Left hindlimb (tissue), 1 donor: ENCODE measurements around the gene SGSH.
"Not testable (repeated sequence)": the region's sequence is repeated elsewhere in the genome, so short reads cannot be mapped to it uniquely, and the experiment has no call there.

Source experiments
- DNase-seq: peaks from one replicate; pipeline ENCODE4 v3.0.0-alpha.2; 2018

SGSH gene

DNA sequence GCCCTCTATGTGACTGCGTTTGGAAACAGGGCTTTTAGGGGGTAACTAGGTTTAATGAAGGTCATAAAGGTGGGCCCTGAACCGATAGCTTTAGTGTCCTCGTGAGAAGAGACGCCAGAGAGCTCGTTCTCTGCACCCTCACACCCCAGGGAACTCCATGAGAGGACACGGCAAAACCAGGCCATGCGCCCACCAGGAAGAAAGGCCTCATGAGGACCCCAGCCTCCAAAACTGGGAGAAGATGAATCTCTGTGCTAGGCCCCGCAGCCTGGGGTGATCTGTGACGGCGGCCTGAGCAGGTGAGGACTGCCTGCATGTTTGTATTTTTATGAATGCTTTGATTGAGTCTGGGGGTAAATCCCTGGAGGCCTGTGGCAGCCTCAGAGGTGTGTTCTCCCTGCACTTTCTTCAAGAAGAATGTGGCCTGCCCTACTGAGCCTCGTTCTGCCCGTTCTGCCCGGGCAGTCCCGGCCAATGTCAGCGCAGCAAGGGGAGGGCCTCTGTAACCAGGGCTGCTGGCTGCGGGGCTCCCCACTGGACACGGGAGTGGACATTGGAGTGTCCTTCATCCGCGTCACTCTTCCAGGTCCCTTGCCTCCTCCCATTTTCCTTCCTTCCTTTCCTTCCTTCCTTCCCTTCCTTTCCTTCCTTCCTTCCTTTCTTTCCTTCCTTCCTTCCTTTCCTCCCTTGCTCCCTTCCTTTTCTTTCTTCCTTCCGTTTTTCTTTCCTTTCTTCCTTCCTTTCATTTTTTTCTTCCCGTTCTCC, 33.7 kb upstream of the SGSH start:
- DNase-seq, result no peak

DNA sequence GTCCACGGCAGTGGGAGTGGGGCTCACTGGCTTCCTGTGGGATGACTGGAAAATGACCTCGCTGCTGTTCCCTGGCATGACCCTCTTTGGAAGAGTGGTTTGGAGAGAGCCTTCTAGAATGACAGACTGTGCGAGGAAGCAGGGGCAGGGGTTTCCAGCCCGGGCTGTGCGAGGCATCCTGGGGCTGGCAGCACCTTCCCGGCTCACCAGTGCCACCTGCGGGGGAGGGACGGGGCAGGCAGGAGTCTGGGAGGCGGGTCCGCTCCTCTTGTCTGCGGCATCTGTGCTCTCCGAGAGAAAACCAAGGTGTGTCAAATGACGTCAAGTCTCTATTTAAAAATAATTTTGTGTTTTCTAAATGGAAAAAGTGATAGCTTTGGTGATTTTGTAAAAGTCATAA, 32.7 kb upstream of the SGSH start:
- no peak for DNase-seq

DNA sequence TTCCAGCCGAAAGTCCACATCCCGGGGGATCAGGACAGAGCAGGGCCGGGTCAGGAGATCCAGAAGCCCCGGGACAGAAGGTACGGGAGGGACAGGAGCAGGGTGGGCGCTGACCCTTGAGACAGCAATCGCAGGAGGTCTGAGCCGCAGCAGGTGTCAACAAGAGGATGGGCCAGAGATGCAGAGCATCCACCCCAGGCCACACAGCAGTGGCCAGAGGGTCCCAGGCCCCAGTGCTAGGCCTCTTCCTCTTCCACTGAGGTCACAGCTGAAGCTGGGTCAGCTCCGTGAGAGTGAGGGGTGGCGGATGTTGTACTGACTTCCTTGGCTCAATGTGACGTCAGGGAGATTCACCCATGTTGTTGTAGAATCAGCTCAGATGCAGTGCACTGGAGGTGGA, 31.8 kb upstream of the SGSH start:
- DNase-seq, result no peak

DNA sequence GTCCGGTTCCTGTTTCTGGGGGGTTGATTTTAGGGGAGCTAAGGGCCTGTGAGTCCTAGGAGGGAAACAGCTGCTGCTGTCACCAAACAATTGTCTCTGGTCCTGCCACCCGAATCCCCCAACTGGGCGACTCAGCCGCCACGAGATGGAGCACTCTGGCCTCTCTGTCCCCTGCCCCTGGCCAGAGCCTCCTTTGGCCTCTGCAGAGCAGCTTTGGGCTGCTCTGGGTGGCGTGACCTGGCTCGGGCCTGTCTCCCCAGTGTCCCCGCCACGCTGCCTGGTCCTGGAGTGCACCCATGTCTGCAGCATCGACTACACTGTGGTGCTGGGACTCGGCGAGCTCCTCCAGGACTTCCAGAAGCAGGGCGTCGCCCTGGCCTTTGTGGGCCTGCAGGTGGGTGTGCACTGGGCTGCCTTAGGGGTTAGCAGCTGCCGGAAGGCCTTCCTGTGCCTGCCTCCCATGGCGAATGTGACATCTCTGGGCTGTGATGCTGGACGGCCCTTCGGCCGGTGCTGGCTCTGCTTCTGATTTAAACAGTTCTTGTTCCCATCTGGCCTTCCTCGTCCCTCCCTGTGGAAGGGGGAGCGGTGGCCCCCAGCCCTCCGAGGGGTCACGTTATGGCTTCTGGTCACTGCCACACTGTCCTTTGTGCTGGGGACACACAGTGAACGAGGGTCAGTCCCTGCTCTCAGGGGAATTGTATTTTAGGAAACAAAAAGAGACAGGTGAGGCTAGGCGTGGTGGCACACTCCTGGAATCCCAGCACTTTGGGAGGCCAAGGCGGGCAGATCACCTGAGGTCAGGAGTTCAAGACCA, 29.0 kb upstream of the SGSH start:
- no peak for DNase-seq

DNA sequence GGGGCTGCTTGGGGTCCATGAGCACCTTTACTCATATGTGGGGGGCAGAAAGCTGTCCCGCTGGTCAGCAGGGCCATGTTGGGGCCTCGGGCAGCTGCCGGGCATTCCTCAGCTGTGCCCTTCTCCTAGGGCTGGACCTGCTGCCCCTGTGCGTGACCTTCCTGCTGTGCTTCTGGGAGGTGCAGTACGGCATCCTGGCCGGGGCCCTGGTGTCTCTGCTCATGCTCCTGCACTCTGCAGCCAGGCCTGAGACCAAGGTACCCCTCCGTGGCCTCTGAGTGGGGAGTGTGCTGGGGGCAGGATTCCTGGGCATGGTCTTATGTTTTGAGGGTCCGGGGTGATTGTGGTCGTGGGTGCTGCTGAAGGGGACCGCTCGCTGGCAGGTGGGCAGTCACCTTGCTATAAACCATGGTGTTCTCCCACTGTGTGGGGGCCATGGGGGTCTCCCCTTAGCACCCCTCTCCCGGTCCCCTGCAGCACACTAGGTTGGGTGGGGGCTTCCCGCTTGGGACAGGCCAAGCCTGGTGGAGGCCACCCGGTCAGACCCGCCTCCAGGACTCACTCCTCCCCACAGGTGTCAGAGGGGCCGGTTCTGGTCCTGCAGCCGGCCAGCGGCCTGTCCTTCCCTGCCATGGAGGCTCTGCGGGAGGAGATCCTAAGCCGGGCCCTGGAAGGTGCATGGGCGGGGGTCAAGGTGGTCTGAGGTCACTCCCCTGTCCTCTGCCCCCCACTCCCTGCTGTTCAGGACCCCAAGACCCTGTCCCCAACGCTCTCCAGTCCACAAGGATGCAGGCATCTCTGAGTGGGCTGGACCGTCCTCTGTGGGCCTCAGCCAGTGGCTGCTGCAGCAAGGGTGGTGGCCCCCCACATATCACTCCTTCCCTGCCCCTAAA, 28.1 kb upstream of the SGSH start:
- no peak for DNase-seq

DNA sequence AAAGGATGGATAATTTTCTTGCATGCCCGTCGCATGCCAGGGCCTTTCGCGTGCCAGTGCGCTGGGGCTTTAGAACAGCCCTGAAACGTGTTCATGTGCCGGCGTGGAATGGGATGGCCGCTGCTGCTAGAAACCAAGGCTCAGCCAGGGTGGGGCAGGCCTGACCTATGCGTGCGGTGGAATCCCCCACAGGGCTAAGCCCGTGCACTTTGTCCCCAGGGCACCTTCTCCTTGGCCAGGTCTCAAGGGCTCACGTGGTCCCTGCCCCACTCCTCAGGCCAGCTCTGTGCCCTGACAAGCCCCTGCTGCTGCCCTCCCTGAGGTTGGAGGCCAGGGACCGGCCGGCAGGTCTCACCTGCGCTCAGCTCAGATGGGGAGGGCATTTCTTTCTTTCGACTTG, 27.4 kb upstream of the SGSH start:
- DNase-seq, result no peak

DNA sequence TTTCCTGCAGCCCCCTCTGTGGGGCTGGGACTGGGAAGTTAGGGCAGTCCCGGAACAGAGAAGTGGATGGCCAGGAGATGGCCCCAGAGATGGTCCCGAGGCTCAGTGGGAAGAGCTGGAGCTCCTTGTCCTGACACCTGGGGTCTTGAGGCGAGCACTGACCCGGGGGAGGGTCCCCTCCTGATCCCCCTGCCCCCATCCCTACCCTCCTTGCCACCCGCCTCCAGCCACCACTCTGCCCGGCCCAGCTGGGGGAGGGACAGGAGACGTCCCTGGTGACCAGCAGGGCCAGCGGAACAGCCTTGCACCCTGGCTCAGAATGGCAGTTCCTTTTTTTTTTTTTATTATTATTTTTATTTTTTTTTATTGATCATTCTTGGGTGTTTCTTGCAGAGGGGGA, 26.6 kb upstream of the SGSH start:
- DNase-seq, result no peak

DNA sequence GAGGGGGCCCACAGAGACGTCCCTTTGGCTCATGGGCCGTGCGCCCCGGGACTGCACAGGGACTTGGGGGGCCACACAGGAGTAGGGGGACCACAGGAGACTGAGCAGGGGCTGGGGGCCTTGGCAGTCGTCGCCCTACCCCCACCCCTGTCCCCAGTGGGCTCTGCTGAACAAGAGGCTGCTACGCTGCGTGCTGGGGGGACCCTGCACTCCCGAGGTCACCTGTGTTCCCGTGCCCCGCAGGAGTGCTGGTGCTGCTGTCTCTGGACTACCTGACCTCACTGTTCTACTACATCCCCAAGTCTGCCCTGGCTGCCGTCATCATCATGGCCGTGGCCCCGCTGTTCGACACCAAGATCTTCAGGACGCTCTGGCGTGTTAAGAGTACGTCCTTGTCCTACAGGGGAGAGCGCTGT, 26.1 kb upstream of the SGSH start:
- DNase-seq, result no peak

DNA sequence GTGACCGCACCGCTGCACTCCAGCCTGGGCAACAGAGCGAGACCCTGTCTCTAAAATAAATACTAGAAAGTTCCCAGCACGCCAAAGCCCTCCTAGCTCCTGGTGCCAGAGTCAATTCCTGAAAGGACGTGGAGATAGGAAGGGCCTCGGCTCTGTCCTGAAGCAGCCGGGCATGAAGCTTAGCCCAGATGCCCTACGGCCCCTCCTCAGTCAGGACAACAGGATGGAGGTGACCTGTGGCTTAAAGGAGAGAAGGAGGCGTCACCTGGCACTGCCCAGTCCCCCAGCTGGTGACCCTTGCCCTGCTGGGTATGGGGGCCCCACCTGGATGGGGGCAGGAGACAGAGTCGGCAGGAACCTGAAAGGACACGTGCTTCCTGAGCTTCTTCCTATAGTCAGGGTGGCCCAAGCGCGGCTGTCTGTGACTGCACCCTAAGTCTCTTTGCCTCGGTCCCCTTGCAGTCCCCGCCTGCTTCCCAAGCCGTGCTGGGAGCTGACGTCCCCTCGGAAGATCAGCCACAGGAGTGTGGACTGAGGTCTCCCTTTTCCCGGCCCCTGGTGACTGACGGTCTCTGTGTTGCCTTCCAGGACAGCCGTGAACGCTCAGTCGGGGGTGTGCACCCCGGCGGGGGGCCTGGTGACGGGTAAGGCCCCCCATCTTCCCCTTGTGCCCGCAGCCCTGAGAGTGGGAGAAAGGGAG, 25.6 kb upstream of the SGSH start:
- DNase-seq, result no peak

DNA sequence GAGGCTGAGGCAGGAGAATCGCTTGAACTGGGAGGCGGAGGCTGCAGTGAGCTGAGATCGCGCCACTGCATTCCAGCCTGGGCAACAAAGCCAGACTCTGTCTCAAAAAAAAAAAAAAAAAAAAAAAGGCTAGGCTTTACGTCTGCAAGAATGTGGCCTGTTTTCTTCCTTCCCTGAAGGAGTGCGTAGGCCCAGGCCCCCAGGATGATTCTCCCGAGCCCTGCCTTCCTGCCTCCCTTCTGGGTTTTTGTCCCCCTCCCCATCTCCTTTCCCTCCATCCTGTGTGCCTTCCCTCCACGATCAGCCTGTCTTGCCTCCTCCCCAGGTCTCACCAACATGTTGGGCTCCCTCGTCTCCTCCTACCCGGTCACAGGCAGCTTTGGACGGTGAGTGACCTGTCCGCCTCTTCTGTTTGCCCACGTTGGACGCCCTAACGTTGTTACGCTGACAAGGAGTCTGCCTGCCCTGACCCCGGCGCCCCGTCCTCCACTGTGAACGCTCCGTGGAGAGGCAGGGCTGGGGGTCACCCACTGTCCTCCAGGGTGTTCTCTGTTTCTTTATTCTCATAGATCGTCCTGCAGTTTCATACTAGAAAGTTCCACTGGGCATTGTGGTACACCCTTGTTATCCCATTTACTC, 24.9 kb upstream of the SGSH start:
- no peak for DNase-seq

DNA sequence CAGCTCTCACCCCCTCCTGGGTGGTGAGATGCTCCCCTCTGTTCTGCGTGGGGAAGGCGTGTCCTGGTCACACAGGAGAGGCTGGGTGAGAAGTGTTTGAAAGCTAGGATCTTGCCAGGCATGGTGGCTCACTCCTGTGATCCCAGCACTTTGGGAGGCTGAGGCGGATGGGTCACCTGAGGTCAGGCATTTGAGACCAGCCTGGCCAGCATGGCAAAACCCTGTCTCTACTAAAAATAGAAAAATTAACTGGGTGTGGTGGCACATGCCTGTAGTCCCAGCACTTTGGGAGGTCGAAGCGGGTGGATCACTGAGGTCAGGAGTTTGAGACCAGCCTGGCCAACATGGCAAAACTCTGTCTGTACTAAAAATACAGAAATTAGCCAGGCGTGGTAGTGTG, 24.3 kb upstream of the SGSH start:
- not testable (repeated sequence) for DNase-seq

DNA sequence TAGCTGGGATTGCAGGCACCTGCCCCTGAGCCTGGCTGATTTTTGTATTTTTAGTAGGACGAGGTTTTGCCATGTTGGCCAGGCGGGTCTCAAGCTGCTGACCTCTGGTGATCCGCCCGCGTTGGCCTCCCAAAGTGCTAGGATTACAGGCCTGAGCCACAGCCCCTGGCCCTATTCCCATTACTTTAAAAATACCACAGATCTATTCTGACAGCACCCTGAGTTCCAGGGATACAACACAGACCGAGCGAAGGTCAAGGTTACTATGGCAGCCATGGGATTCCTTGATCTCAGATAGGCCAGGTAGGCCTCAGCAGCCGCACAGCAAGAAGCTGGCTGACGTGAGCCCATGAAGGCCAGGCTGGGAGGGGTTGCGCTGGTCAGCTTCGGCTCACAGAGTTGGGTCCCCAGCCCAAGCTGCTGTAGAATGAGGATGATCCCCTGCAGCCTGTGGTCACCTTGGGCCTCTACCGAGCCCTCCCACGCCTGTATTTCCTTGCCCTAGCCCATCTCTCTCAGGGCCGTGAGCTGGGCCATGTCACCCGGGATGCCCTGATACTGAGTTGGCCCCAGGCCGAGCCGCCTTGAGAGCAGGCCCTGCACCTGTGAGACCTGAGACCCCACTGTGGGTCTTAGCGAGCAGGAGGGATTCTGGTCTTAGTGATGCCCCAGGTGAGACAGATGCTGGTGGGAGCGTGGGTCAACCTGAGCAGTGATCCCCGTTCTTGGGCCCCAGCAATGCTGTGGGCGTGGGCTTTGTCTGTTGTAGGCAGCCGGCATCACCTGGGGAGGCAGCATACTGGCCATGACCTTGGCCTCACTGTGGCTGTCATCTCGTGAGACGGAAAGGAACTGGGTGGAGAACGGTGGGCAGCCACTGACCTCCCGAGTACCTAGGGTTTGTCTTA, 23.6 kb upstream of the SGSH start:
- no peak for DNase-seq

DNA sequence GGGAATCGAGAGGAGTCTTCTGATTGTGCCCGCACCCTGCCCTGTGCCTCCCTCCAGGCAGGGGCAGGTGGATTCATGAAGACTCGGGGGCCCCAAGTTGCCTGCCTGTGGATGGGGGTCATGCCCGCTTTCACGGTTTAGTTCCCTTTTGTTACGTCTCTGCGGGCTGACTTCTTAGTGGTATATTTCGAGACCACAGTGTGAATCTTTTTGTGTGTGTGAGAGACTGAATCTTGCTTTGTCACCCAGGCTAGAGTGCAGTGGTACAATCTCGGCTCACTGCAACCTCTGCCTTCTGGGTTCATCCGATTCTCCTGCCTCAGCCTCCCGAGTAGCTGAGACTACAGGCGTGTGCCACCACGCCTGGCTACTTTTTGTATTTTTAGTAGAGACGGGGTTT, 22.4 kb upstream of the SGSH start:
- DNase-seq, result no peak

DNA sequence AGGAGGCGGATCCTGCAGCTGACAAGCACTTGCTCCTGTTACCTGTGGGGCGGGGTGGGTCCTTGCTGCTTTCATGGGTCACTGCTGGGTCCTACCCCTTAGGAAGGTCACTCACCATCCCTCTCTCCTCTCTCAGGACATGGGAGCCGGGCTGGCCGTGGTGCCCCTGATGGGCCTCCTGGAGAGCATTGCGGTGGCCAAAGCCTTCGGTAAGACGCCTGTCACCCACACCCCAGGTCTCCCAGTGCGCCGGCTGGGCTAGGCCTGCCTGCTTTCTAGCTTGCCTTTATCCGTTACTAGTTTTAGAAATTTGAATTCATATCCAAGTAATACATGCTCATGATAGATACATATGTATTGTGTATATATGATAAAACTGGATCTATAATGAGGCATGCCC, 17.3 kb upstream of the SGSH start:
- no peak for DNase-seq

DNA sequence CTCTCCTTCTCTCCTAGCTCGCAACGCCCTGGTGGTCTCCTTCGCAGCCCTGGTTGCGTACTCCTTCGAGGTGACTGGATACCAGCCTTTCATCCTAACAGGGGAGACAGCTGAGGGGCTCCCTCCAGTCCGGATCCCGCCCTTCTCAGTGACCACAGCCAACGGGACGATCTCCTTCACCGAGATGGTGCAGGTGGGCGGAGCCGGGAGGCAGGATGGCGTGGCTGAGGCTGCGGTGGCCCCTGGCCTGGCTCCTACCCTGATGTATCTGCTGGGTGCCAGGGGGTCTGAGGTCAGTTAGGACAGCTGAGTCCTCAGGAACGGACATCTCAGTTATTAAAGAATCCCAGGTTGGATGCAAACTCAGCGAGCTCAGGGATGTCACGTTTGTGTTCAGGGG, 16.8 kb upstream of the SGSH start:
- no peak for DNase-seq

DNA sequence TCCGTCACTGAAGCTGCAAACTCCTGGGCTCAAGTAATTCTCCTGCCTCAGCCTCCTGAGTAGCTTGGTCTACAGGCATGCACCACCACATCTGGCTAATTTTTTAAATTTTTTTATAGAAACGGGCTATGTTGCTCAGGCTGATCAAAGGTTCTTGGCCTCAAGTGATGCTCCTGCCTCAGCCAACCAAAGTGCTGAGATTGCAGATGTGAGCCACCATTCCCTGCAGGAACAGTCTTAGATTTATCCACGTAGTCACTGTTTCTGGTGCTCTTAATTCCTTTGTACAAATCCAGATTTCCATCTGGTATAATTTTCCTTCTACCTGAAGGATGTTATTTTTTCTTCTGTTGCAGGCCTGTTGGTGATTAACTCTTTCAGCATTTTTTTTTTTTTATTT, 13.1 kb upstream of the SGSH start:
- no peak for DNase-seq

DNA sequence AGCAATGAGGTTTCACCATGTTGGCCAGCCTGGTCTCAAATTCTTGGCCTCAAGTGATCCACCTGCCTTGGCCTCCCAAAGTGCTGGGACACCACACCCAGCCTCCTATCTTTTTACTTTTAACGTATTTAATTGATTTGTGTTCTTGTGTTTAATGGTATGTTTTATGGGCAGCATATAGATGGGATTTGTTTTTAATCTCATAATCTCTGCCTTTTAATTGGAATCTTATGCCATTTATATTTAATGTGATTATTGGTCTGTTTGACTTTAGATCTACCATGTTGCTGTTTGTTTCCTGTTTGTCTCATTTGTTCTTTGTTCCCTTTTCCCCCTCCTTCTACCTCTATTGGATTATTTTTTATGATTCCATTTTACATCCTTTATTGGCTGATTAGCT, 12.3 kb upstream of the SGSH start:
- DNase-seq, result no peak

DNA sequence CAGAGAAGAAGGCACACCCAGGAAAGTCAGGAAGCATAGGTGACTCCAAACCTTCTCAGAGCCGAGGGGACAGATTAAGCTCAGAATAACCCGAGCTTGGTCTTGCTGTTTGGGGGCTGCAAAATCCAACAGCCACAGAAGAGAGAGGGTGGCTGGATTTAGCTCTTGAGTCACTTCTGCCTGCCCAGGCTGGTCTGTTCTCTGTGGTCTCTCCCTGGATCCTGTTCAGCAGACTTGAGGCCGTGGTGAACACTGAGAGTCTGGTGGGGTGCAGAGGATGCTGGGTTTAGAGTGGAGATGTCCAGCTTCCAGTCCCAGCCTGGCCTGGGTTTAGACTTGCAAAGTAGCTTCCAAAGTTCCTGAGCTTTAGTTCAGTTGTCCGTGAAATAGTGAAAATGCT, 8.9 kb upstream of the SGSH start:
- no peak for DNase-seq

DNA sequence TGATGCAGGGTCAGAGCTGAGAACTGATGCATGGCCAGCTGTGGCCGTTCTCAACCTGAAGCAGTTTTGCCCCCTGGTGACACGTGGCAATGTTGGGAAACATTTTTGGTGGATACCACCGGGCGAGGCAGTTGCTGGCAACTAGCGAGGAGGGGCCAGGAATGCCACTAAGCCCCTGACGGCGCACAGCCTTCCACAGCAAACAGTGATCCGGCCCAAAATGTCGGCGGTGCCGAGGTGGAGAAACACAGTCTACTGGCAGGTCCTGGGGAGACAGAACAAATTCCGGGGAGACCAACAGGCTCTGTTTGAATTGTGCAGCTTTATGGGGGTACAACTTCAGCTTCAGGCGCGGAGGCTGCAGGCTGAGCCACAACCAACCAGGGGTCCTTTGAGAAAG, 8.3 kb upstream of the SGSH start:
- no peak for DNase-seq

DNA sequence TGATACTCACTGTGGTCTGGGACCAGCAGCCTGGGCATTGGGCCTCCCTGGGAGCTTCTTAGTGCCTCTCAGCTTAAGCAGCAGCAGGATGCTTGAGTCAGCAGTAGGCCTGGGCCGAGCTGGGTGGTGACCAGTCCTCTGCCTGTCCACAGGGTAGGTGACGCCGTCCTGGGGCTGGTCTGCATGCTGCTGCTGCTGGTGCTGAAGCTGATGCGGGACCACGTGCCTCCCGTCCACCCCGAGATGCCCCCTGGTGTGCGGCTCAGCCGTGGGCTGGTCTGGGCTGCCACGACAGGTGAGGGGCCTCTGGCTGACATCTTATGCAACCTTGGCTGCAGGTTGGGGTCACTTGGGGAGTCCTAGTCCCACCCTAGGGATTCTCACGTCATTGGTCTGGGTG, 7.5 kb upstream of the SGSH start:
- no peak for DNase-seq

DNA sequence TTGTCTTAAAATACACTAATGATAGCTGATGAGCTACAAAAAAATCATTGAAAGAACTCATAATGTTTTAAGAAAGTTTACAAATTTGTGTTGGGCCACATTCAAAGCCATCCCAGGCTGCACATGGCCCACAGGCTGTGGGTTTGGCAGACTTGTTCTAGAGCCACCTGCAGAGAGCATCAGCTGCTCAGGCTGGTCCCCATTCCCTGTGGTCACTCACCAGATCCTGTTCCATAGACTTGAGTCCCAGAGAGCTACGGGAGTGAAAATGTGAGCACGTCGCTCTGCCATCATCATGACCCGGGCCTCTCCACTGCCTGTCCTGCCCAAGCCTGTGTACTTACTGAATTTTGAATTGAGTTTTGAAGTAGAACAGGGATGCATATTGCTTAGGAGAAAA, 7.0 kb upstream of the SGSH start:
- no peak for DNase-seq
